Bronchial epithelial cell (primary cell): ENCODE measurements around the gene KRT33B. TPM values are rescaled to one million over a fixed set of nuclear protein-coding genes. Genes with fewer than 3 reads are reported as not detected.
A peak's percentile ranks its signal among the peaks of the same experiment; 100 is the strongest.

ENCODE experiments used
- DNase-seq: peaks from one replicate; pipeline ENCODE4 v3.0.0-alpha.2; 2010; ENCODE audit warnings: low read depth
- FAIRE-seq: peaks from 2 replicates; lab custom pipeline; 2011; peaks lifted over from hg19 to GRCh38; lab: Jason Lieb, UNC
- H3K27me3 ChIP-seq: 2 replicates; pipeline ENCODE4 v1.5.1; 2011; ENCODE audit warnings: low read length; ENCODE audit not compliant: control insufficient read depth, insufficient read depth
- H3K36me3 ChIP-seq: 2 replicates; pipeline ENCODE4 v1.5.1; 2011; ENCODE audit warnings: low read length; ENCODE audit not compliant: control insufficient read depth, insufficient read depth
- H3K4me3 ChIP-seq: 2 replicates; pipeline ENCODE4 v1.5.1; 2011; ENCODE audit warnings: mild to moderate bottlenecking, low read depth, low read length, control low read depth
- CTCF ChIP-seq: IDR thresholded peaks from 2 replicates; pipeline ENCODE4 v1.5.1; 2011; ENCODE audit warnings: mild to moderate bottlenecking, moderate library complexity, low read length, control low read depth, inconsistent platforms; ENCODE audit not compliant: insufficient read depth, severe bottlenecking
- total RNA-seq: library from RNA; depleted of rRNA; stranded (reverse); fragments of >200 nt; gene quantifications from 2 replicates; pipeline ENCODE4 v1.2.1, GENCODE V29; 2014

KRT33B gene
- total RNA-seq, 1 donor from 2014 or later: 0.79 TPM

DNA sequence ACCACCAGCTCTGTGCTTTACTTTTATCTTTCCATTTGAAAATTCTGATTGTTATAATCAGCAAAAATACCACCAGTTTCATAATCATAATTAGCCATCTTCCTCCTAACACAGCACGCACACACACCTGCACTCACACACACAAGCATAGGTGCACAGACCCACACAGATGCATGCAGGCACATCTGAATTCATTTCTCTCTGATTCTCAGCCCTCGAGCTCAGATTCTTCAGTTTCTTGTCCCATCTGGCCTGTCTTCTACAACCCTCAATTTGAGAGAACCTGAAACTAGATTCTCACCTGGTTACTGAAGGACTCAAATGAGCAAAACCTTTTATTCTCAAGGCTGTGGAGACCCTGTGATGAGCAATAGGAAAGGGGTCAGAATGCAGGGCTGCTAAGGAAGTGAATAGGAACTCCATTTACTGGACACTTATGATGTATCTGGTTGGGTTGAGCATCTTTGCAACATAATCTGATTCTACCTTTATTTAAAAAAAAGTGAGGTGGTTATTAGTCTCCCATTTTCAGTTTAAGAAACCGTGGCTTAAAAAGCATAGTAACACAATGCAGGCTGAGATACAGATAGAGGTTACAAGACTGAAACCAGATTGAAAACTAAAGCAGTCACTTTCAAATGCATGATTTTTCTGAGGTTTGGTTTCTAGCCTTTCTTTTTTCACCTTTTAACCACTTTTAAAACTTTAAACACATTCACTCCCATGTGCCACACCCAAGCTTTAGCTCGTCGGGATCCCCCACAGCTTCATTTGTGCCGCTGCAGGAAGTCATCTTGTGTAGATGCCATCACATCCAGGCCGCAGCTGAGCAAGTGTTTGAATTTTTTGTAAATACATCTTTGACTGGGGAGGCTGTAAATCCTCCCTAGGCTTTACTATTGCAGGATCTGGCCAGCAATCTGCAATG lies 28.4 kb downstream of the KRT33B start:
- no peak for FAIRE-seq
- no peak for TF ChIP-seq CTCF

GRCh38 chr17:41340494-41340893 lies 29.1 kb downstream of the KRT33B start:
- Histone ChIP-seq H3K36me3 (no peaks in the 10 kb centered on the region), H3K27me3 (no peaks in the 10 kb centered on the region), H3K4me3 (no peak overlapping the region)
- FAIRE-seq (no peak), DNase-seq (no peak)
- TF ChIP-seq CTCF: no peak

More for the DNA sequence above, 28.4 kb downstream of the KRT33B start:
- Histone ChIP-seq H3K36me3 (no peaks in the 10 kb centered on the region), H3K4me3 (no peak overlapping the region), H3K27me3 (no peaks in the 10 kb centered on the region)
- DNase-seq: no peak

GRCh38 chr17:41339571-41340172 lies 29.9 kb downstream of the KRT33B start:
- no peak overlapping the region for H3K4me3 ChIP-seq
- no peaks in the 10 kb centered on the region for H3K36me3 ChIP-seq
- peak; percentile 12 for DNase-seq
- H3K27me3 ChIP-seq: no peaks in the 10 kb centered on the region
- TF ChIP-seq CTCF: no peak
- FAIRE-seq: peak; percentile 58

DNA sequence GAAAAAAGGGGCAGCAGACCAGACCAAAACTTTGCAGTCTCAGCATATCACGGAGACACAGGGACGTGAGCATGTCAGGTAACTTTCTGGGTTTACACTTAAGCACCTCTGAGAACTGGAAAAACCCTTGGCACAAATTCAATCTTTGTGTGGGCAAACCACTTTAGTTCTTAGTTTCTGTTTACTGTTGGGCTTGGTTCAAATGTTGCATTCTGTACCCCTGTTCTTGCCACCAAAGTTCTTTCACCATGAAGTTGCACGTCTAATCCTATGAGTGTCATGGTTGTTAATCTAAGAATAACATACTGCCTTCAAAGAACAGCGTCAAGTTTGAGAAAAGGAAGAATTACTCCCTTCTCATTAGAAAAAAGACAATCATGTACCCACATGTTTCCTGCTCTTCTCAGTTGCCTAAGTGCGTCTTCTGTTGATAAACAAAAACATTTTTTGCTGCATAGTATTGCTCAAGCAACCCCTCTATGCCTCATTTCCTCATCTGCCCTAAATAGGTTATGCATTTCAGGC lies 30.6 kb downstream of the KRT33B start:
- no peaks in the 10 kb centered on the region for H3K27me3 ChIP-seq
- H3K4me3 ChIP-seq: no peak overlapping the region
- DNase-seq (peak; percentile 97), FAIRE-seq (no peak)
- no peaks in the 10 kb centered on the region for H3K36me3 ChIP-seq
- no peak for TF ChIP-seq CTCF

DNA sequence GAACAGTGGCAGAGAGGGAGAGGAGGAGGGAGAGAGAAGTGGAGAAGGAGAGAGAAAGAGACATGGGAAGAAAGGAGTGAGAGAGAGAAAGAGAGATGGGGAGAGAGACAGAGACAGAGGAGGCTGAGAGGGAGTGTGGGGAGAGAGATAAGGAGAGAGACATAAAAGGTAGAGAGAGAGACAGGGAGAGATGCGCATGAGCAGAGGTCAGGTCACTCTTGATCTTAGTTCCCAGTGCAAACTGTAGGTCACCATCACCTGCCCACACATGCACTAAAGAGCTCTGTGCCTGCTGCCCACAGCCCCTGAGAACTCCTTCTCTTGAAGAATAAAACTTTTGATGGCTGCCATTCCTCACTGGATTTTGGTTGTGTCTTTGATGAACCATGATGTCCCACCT lies 33.9 kb downstream of the KRT33B start:
- TF ChIP-seq CTCF: no peak
- no peak for FAIRE-seq

More for the DNA sequence above, 33.9 kb downstream of the KRT33B start:
- Histone ChIP-seq H3K27me3 (no peaks in the 10 kb centered on the region), H3K36me3 (no peaks in the 10 kb centered on the region), H3K4me3 (no peak overlapping the region)
- DNase-seq: no peak
